ENCODE measurements around the gene SGSM1.

GRCh38 chr22:24796056-24796455, 10.0 kb upstream of the SGSM1 start:
- no peak for TF ChIP-seq CTCF (IDR thresholded peaks at IDR 0.05; ENCODE audit: low read depth, low read length, poor library complexity, severe bottlenecking)
- no peak for TF ChIP-seq EZH2phosphoT487 (IDR thresholded peaks at IDR 0.05; ENCODE audit: borderline replicate concordance, low read length)

All from DOHH2 (cell line).